AG10803 (cell line): ENCODE results near the gene HOXD10.

Experiments
- DNase-seq: peaks from one replicate; pipeline ENCODE4 v3.0.0; 2010; ENCODE audit warnings: low read depth
- H3K4me3 ChIP-seq: 2 replicates; pipeline ENCODE4 v1.5.1; 2011; ENCODE audit warnings: mild to moderate bottlenecking, low read length, control low read depth
- CTCF ChIP-seq: conservative IDR thresholded peaks from 2 replicates; pipeline ENCODE4 v1.5.1; 2011; ENCODE audit warnings: mild to moderate bottlenecking, low read length, control low read depth, inconsistent platforms

The HOXD10 gene

GRCh38 chr2:176079285-176079830 lies 37.2 kb upstream of the HOXD10 start:
- DNase-seq: no peak
- no peak for TF ChIP-seq CTCF
- H3K4me3 ChIP-seq: no peak overlapping the region; the same call in 1 of the 2 replicates

GRCh38 chr2:176079831-176080539 lies 36.6 kb upstream of the HOXD10 start:
- no peak overlapping the region; the same call in none of the 2 replicates for H3K4me3 ChIP-seq
- peak; percentile 46 for TF ChIP-seq CTCF
- DNase-seq: peak; percentile 52

DNA sequence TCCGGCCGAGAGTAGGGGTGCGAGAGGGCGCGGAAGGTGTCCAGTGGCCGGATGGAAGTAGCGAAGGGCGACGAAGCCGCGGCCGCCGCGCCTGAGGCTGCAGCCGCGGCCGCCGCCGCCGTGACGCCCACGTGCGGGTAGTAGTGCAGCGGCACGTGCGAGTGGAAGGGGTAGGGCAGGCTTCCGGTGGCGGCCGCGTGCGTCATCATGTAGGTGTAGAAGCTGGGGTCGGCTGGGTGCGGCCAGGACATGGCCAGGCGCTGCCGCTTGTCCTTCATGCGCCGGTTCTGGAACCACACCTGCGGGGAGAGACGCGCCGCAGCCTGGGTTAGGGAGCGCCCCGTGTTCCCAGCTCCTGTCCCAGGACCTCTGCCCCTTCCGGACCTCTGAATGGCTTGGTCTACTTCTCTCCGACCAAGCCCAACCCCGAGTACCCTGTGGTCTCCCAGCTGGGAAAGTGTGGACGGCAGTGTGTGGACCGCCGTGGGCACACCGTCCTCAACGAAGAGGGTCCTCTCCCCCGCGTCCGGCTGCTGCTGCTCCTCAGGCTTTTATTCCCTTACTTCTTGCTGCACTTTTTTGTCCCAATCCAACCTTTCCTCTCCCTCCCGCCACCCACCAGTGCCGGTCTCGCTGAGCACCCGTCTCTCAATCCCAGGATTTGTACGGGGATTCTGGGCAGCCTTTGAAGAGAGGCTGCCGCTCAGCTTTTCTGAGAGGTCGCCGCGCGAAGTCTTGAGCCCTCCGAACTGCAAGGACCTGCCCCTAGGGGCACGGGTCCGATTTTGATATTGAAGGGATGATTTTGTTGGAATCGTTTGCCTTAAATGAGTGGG lies 35.8 kb upstream of the HOXD10 start:
- no peak for DNase-seq
- no peak for TF ChIP-seq CTCF
- no peak overlapping the region for H3K4me3 ChIP-seq

GRCh38 chr2:176081376-176081836 lies 35.2 kb upstream of the HOXD10 start:
- no peak for DNase-seq
- no peak for TF ChIP-seq CTCF
- H3K4me3 ChIP-seq: no peak overlapping the region

- DNase-seq: no peak
- no peak overlapping the region for H3K4me3 ChIP-seq
- no peak for TF ChIP-seq CTCF
These were observed 34.6 kb upstream of the HOXD10 start for GRCh38 chr2:176081837-176082524.

DNA sequence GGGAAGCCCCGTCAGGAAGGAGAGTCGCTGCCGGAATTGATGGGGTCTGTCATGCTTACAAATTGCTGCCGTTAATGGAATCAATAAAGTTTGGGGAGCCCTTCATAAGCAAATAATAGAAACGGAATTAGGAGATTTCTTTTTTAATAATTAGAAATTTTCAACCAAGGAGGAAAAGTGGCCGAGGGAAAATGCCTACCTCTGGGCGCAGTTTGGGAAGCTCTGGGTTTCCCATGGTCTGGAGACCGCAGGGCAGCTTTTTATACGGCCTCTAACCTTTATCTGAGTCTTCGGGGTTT lies 34.1 kb upstream of the HOXD10 start:
- H3K4me3 ChIP-seq: no peak overlapping the region
- no peak for TF ChIP-seq CTCF
- DNase-seq: no peak
